HG02938 (cell line): ENCODE data around the gene TLE7.

Source experiments
- ATAC-seq: cut with Tn5 transposase; IDR thresholded peaks from one replicate; pipeline ENCODE4 v1.9.1; 2021; ENCODE audit warnings: mild to moderate bottlenecking, moderate library complexity; ENCODE audit not compliant: unreplicated experiment

The TLE7 gene

GRCh38 chr16:71414038-71414437 lies 27.8 kb downstream of the TLE7 start:
- no peak for ATAC-seq

GRCh38 chr16:71413341-71413740 lies 28.5 kb downstream of the TLE7 start:
- ATAC-seq = no peak

- no peak for ATAC-seq
These were observed 29.3 kb downstream of the TLE7 start for GRCh38 chr16:71412270-71413160.

- no peak for ATAC-seq
These were observed 31.7 kb downstream of the TLE7 start for GRCh38 chr16:71410146-71410545.

- ATAC-seq = no peak
These were observed 32.7 kb downstream of the TLE7 start for GRCh38 chr16:71409011-71409775.

GRCh38 chr16:71408536-71408935 lies 33.3 kb downstream of the TLE7 start:
- ATAC-seq = no peak

- no peak for ATAC-seq
These were observed 34.1 kb downstream of the TLE7 start for GRCh38 chr16:71407731-71408130.

GRCh38 chr16:71406724-71407123 lies 35.1 kb downstream of the TLE7 start:
- ATAC-seq = no peak

GRCh38 chr16:71406316-71406715 lies 35.5 kb downstream of the TLE7 start:
- ATAC-seq = no peak

- ATAC-seq = no peak
These were observed 37.5 kb downstream of the TLE7 start for GRCh38 chr16:71404364-71404763.

GRCh38 chr16:71402674-71403073 lies 39.2 kb downstream of the TLE7 start:
- ATAC-seq = no peak

GRCh38 chr16:71402007-71402406 lies 39.8 kb downstream of the TLE7 start:
- no peak for ATAC-seq

GRCh38 chr16:71399801-71400563 lies 41.9 kb downstream of the TLE7 start:
- no peak for ATAC-seq

- no peak for ATAC-seq
These were observed 45.3 kb downstream of the TLE7 start for GRCh38 chr16:71396594-71396993.

GRCh38 chr16:71389330-71389729 lies 52.5 kb downstream of the TLE7 start:
- no peak for ATAC-seq

GRCh38 chr16:71387045-71387871 lies 54.6 kb downstream of the TLE7 start:
- no peak for ATAC-seq

- no peak for ATAC-seq
These were observed 57.7 kb downstream of the TLE7 start for GRCh38 chr16:71384073-71384724.

GRCh38 chr16:71383054-71383773 lies 58.6 kb downstream of the TLE7 start:
- ATAC-seq = no peak

GRCh38 chr16:71380831-71381230 lies 61.0 kb downstream of the TLE7 start:
- ATAC-seq = no peak
